GM12891 (cell line): Measurements from ENCODE around the gene CKB.

Experiments
- DNase-seq: peaks from one replicate; pipeline ENCODE4 v3.0.0; 2011; ENCODE audit warnings: low spot score; ENCODE audit not compliant: insufficient read length
- FAIRE-seq: peaks from 2 replicates; lab custom pipeline; 2011; peaks lifted over from hg19 to GRCh38; lab: Jason Lieb, UNC
- PAX5 ChIP-seq: IDR thresholded peaks from 2 replicates; pipeline ENCODE4 v1.6.1; 2011; ENCODE audit warnings: low read length, moderate library complexity, mild to moderate bottlenecking; ENCODE audit not compliant: insufficient read depth, severe bottlenecking
- POLR2A ChIP-seq: IDR thresholded peaks from 2 replicates; pipeline ENCODE4 v1.6.1; 2011; ENCODE audit warnings: low read depth, low read length, control low read depth
- POLR2AphosphoS5 ChIP-seq: IDR thresholded peaks from 2 replicates; pipeline ENCODE4 v1.6.1; 2011; ENCODE audit warnings: low read depth, low read length, control low read depth
- POU2F2 ChIP-seq: IDR thresholded peaks from 2 replicates; pipeline ENCODE4 v1.6.1; 2011; ENCODE audit warnings: low read depth, mild to moderate bottlenecking, control low read depth, low read length, moderate library complexity
- SPI1 ChIP-seq: IDR thresholded peaks from 2 replicates; pipeline ENCODE4 v1.6.1; 2011; ENCODE audit warnings: low read depth, low read length, control low read depth
- TAF1 ChIP-seq: IDR thresholded peaks from 2 replicates; pipeline ENCODE4 v1.6.1; 2011; ENCODE audit warnings: low read depth, low read length, control low read depth

The CKB gene

DNA sequence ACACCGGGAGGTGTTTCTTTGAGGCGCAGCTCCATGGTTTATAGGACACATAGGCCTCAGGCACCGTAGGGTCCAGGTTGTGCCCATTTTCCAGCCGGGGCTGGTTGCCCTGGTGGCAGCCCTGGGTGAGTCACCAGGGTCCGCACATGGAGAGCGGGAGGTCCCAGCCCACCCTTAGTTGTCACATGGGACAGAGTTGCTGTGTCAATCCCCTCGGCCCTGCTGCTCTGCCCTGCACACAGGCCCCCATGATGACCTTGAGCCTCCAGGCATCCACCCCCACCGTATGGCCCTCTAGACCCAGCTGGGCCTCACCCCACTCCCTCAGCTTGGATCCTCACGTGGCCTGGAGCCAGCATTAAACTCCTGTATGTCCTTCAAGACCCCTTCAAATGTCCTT lies 14.1 kb upstream of the CKB start:
- TF ChIP-seq POLR2AphosphoS5, result no peak
- no peak for TF ChIP-seq POU2F2
- no peak for TF ChIP-seq PAX5
- TF ChIP-seq POLR2A, result no peak
- no peak for TF ChIP-seq SPI1
- no peak for TF ChIP-seq TAF1
- FAIRE-seq, result no peak
- DNase-seq, result no peak

DNA sequence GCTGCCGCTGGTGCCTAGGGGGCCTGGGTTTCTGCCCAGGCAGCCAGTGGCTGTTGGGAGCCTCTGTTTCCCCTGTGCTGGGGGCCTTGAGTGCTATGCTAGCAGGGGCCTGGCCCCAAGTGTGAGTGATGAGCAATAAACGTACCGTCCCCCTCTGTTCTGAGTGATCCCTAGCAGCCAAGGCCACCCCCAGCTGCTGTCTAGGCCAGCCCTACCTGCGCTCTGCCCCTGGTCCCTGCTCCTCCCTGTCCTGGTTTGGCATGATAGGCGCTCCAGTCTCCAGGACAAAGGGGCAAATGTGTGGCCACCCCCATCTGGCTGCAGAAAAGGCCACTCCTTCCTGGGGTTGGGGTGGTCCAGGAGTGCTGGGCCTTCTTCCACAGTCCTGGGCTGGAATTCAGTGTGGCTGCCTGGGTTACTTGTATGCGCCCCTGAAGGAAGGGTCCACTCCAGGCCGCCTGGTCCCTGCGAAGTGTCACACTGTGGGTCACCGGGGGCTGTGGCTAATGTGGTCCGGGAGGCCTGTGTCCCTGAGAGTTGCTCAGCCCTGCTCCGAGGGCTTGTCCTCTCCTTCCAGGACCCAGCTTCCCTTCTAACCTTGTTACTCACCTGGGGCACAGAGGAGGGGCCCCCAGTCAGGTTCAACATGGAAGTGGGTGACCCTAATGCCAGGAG lies 13.4 kb upstream of the CKB start:
- no peak for FAIRE-seq
- no peak for DNase-seq
- TF ChIP-seq POLR2AphosphoS5, result no peak
- TF ChIP-seq PAX5, result no peak
- TF ChIP-seq SPI1, result no peak
- TF ChIP-seq TAF1, result no peak
- TF ChIP-seq POU2F2, result no peak

DNA sequence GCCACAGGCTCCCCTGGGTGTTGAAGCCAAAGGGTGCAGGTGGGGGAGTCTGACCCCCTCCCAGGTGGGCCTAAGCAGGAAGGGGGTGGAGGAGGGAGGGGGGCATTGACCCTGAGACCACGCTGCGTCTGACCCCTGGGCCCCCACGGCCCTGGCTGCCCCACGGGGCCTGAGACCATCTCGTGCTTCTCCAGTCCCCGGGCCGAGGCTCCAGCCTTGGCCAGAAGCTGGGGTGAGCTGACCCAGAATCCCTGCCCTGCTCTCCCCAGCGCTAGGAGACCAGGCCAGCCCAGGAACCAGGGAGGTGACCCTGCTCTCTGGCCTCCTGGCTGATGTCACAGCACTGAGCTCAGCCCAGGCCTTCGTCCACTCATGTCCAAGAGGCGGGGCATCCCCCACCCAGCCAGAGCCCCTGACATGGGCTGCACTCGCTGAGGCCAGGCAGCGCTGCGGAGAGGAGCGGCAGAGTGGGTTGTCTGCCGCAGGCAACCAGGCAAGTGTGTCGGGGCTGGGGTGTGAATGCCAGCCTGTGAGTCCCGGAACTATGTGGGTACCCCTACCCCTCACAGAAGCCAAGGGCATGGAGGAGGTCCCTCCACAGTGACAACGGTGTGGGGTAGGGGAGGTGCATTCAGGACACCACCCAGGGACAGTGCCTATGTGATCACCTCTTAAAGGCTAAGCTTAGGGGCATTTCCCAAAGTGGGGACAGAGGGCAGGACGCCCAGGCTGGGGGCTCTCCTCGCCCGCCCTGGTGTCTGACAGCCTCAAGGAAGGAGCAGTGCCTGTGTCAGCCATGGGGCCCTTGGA lies 12.7 kb upstream of the CKB start:
- FAIRE-seq, result no peak
- no peak for DNase-seq
- TF ChIP-seq POLR2A (no peak), SPI1 (no peak), TAF1 (no peak), PAX5 (no peak), POU2F2 (no peak), POLR2AphosphoS5 (no peak)

DNA sequence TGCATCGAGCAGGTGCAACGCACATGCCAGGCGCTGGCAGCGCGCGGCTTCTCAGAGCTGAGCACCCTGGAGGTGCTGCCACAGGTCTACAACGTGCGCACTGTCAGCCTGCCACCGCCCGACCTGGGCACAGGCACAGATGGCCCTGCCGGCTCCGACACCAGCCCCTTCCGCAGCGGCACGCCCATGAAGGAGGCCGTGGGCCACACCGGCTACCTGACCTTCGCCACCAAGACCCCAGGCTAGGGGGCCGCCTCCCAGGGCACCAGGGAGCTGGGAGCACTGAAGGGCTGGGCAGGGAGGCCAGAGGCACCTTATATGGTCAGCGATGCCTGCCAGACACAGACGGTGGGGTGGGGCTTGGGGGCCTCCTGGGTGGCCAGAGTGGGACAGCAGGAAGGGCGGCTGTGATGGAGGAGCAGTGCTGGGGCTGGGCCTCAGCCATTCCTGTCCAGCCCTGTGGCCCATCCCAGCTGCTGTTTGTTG lies 12.0 kb upstream of the CKB start:
- no peak for TF ChIP-seq SPI1
- no peak for TF ChIP-seq POLR2AphosphoS5
- no peak for TF ChIP-seq POU2F2
- no peak for TF ChIP-seq TAF1
- no peak for TF ChIP-seq PAX5
- TF ChIP-seq POLR2A, result no peak
- DNase-seq (no peak), FAIRE-seq (no peak)

DNA sequence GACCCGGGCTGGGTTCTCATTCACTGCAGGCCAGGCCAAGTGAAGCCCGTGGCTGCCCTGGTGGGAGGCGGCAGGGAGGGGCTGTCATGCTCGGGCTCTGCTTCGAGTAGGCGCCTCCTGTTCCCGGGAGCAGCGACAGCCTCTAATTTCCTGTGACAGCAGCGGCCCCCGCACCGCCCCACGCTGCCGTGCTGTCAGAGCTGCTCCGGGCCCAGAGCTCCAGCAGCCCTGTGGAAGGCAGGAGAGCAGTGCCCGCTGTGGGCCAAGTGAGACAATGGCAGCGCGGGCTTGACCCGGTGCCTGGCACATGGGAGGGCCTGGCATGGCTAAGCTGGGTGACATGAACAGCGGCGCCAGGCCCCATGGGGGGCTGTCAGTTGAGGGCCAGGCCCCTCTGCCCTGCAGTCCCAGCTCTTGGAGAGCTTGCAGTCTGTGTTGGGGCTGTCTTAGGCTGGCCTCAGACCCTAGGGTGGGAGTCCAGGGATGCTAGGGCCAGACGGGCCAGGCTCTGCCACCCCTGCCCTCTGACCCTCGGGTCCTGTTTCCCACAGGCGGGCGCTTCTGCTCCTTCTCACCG lies 11.5 kb upstream of the CKB start:
- no peak for TF ChIP-seq TAF1
- no peak for TF ChIP-seq PAX5
- no peak for TF ChIP-seq POU2F2
- FAIRE-seq, result no peak
- no peak for DNase-seq

DNA sequence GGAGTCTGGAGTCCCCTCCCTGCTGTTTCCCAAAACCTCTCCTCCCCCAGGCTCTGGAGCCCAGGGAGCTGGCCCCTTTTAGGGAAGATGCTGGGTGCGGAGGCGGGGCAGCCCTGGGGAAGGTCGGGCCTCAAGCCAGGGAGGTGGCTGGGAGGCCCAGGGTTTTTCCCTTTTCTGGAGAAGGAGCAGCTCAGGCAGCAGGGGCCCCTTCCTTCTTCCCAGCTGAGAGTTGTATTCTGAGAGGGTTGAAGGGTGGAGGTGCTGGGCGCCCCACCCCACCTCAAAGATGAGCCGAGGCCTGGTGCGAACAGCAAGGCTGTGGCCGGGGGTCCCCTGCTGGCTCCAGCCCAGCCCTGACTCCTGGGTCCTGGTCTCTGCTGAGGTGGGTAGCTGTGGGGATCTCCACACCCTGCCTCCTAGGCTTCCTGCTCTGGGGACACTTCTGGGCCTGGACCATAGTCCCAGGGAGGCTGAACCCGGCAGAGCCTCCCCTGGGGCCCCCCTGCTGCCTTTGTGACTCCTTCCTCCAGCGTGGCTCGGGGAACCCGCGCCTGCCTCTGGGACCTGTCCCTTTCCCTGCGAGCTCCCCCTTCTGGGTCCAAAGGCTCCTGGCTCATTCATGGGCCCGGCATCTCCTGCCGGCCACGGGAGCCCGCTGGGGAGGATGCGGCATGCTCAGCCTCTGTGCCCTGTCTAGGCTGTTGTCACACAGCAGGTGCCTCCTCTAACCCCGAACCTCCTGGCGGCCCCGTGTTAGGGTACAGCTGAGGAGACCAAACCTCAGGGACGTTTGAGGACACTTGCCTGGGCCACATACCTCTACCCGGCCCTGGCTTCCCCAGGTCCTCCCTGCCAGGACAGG lies 10.7 kb upstream of the CKB start:
- no peak for TF ChIP-seq POU2F2
- no peak for TF ChIP-seq SPI1
- no peak for TF ChIP-seq POLR2A
- TF ChIP-seq POLR2AphosphoS5, result no peak
- no peak for TF ChIP-seq PAX5
- TF ChIP-seq TAF1, result no peak
- FAIRE-seq, result no peak
- DNase-seq, result no peak

DNA sequence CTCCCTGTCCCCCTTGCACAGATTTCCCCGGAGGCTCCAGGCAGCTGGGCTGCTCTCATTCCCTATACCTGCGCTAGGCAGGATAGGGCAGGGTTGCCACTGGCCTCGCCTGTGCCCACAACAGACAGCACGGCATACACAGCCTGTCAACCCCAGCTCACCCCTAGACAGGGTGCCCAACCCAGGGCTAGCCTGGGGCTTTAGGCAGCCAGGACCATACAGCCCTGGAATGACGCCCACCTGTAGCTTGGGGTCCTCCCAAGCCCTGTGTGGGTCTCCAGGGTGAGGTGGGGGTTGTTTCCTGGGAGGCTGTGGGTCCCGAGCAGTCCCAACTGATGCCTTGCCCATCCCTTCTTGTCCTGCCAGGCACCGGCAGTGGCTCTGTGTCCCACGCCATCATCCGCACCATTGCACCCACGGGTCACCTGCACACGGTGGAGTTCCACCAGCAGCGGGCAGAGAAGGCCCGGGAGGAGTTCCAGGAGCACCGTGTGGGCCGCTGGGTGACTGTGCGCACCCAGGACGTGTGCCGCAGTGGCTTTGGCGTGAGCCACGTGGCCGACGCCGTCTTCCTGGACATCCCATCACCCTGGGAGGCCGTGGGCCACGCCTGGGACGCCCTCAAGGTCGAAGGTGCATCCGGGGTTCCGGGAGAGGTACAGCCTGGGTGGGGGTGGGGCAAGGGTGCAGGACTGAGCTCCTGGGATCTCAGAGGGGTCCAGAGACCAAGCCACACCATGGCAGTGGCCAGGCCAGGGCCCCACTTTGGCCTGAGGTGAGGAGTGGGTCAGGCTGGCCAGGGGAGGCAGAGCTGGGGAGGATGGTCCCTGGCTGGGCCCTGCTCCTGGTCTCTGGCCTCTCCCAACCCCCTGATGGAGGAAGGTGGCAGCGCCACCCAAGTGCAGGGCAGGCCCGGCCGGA lies 9.8 kb upstream of the CKB start:
- FAIRE-seq (no peak), DNase-seq (no peak)
- no peak for TF ChIP-seq TAF1
- TF ChIP-seq PAX5, result no peak
- TF ChIP-seq POLR2A, result no peak
- TF ChIP-seq SPI1, result no peak
- TF ChIP-seq POLR2AphosphoS5, result no peak
- TF ChIP-seq POU2F2, result no peak

DNA sequence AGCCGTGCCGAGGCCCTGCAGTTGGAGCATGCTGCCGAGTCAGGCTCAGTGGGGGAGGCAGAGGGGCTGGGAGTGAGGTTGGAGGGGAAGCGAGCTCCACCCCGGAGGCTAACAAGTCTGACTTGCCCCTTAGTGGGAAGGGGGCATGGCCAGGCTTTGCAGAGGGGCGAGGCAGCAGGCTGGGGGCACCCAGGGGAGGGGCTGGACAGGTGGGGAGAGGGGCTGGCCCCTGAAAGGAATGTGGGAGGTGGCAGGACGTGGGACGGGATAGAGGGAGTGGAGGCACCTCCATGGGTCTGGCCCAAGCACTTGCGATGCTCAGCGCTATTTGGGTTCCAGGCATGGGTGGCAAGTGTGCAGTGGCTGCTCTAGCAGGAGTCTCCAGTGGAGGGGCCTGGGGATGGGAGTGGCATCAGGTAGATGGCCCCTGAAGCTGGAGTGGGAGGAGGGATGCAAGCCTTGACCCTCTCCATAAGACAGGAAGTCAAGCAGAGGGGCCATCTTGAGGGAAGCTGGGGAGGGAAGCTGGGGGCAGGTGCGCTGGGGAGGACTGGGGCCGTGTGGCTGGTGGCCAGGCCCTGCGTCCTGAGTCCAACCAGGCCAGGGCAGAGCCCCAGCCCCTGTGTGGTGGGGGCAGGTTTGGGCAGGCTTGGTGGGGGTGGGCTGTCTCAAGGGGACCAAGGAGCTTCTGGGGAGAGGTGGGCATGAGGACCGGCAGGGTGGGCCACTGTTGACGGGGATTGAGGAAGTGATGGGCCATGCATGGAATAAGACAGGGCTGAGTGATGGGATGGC lies 9.0 kb upstream of the CKB start:
- FAIRE-seq (no peak), DNase-seq (no peak)
- TF ChIP-seq POLR2A, result no peak
- no peak for TF ChIP-seq POU2F2
- no peak for TF ChIP-seq POLR2AphosphoS5
- no peak for TF ChIP-seq SPI1
- no peak for TF ChIP-seq PAX5
- TF ChIP-seq TAF1, result no peak
